Upper lobe of left lung (tissue), 6 donors: ENCODE results near the gene OSBPL9. TPM values are rescaled to one million over a fixed set of nuclear protein-coding genes. Genes with fewer than 3 reads are reported as not detected.

Experiments used
- ATAC-seq, 2 donors: fragments of 200-7000 bp; cut with Tn5 transposase; one replicate each; pipeline ENCODE4 v1.9.1; 2022; ENCODE audit warnings: mild to moderate bottlenecking in 2 of 2, moderate library complexity in 2 of 2; ENCODE audit not compliant: low FRiP score in 2 of 2
- DNase-seq, 2 donors: peaks; one replicate each; pipeline ENCODE4 v3.0.0-alpha.2; 2019 to 2020
- H3K27ac ChIP-seq, 4 donors: fragments of 200-600 bp; sonication (generic); one replicate each; pipeline ENCODE4 v1.5.1; 2016 to 2019
- H3K27me3 ChIP-seq, 4 donors: fragments of 200-600 bp; sonication (generic); one replicate each; pipeline ENCODE4 v1.5.1; 2017 to 2019
- H3K36me3 ChIP-seq, 4 donors: fragments of 200-600 bp; sonication (generic); one replicate each; pipeline ENCODE4 v1.5.1; 2016 to 2019
- H3K4me1 ChIP-seq, 4 donors: fragments of 200-600 bp; sonication (generic); one replicate each; pipeline ENCODE4 v1.5.1; 2018 to 2019
- H3K4me3 ChIP-seq, 4 donors: fragments of 200-600 bp; sonication (generic); one replicate each; pipeline ENCODE4 v1.5.1; 2017 to 2019; ENCODE audit warnings: mild to moderate bottlenecking in 2 of 4, moderate library complexity in 1 of 4
- H3K9me3 ChIP-seq, 4 donors: fragments of 200-600 bp; sonication (generic); one replicate each; pipeline ENCODE4 v1.5.1; 2018 to 2019
- EP300 ChIP-seq, 4 donors: sonication (generic); formaldehyde crosslinking; IDR thresholded peaks; one replicate each; pipeline ENCODE4 v1.5.1; 2017; ENCODE audit warnings: antibody characterized with exemption in 4 of 4, control low read depth in 2 of 4
- POLR2A ChIP-seq, 4 donors: fragments of 450-650 bp; IDR thresholded peaks; one replicate each; pipeline ENCODE4 v1.5.1; 2016 to 2017; ENCODE audit warnings: antibody characterized with exemption in 4 of 4, mild to moderate bottlenecking in 2 of 4
- POLR2AphosphoS5 ChIP-seq, 2 donors: sonication (generic); formaldehyde crosslinking; IDR thresholded peaks; one replicate each; pipeline ENCODE4 v1.5.1; 2017; ENCODE audit warnings: antibody characterized with exemption in 2 of 2
- WGBS, 2 donors: methylation state at CpG; one replicate each; pipeline ENCODE4 v1.1.5; 2017 to 2018; 5-methylcytosine and 5-hydroxymethylcytosine counted together
- total RNA-seq, 6 donors: library from RNA; depleted of rRNA in 4 of 6; stranded (reverse); fragments of >200 nt in 4 of 6; gene quantifications; one replicate each; pipeline versions ENCODE4 v1.1.0 to v1.2.1, GENCODE V29; 2016 to 2021
- TF ChIP-seq, protein P1 (sequence below), 6 experiments: fragments of 450-650 bp in 4 of 6; fragments of 200-600 bp in 2 of 6; sonication (generic) in 2 of 6; IDR thresholded peaks; one replicate each; pipeline ENCODE4 v1.5.1; 2016 to 2019; ENCODE audit warnings: antibody characterized with exemption in 6 of 6
- donor health status: DM: no; HTN: no; CAD: no; lungs with moderate emphysema.
- donor health status: DM: no; HTN: yes; CAD: no; lungs with severe emphysema.

Gene OSBPL9
- total RNA-seq, 6 donors from 2014 or later = 55.7 to 271 (median 94.9) TPM

DNA sequence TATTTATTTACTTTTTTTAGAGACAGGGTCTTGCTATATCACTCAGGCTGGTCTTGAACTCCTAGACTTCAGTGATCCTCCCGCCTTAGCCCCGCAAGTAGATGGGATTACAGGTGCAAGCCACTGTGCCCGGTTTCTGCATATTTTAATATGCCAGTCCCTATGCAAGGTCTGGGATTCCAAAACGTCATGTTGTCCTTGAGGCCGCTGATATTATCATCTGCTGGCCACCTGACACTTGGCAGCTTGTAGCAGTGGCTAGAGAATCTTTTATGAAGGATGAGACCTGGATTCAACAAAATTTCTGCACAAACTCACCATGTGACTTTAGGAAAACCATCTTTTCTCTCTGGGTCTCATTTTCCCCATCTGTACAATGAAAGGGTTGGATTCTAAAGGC lies 32.9 kb upstream of the OSBPL9 start:
- no peak overlapping the region for H3K4me3 ChIP-seq
- no peak for DNase-seq
- ATAC-seq = no peak
- WGBS, 2 donors = 94 to 96% methylated on average over 5 of the region's 5 CpGs
- no peaks in the 10 kb centered on the region for H3K4me1 ChIP-seq
- H3K9me3 ChIP-seq = no peaks in the 10 kb centered on the region
- no peak overlapping the region for H3K27ac ChIP-seq
- H3K27me3 ChIP-seq = no peaks in the 10 kb centered on the region
- TF ChIP-seq POLR2AphosphoS5 (IDR thresholded peaks at IDR 0.05) = no peak
- TF ChIP-seq EP300 (IDR thresholded peaks at IDR 0.05) = no peak
- no peak for TF ChIP-seq POLR2A (IDR thresholded peaks at IDR 0.05)
- TF ChIP-seq, protein P1, sequence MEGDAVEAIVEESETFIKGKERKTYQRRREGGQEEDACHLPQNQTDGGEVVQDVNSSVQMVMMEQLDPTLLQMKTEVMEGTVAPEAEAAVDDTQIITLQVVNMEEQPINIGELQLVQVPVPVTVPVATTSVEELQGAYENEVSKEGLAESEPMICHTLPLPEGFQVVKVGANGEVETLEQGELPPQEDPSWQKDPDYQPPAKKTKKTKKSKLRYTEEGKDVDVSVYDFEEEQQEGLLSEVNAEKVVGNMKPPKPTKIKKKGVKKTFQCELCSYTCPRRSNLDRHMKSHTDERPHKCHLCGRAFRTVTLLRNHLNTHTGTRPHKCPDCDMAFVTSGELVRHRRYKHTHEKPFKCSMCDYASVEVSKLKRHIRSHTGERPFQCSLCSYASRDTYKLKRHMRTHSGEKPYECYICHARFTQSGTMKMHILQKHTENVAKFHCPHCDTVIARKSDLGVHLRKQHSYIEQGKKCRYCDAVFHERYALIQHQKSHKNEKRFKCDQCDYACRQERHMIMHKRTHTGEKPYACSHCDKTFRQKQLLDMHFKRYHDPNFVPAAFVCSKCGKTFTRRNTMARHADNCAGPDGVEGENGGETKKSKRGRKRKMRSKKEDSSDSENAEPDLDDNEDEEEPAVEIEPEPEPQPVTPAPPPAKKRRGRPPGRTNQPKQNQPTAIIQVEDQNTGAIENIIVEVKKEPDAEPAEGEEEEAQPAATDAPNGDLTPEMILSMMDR (IDR thresholded peaks at IDR 0.05) = no peak
- H3K36me3 ChIP-seq = no peaks in the 10 kb centered on the region

DNA sequence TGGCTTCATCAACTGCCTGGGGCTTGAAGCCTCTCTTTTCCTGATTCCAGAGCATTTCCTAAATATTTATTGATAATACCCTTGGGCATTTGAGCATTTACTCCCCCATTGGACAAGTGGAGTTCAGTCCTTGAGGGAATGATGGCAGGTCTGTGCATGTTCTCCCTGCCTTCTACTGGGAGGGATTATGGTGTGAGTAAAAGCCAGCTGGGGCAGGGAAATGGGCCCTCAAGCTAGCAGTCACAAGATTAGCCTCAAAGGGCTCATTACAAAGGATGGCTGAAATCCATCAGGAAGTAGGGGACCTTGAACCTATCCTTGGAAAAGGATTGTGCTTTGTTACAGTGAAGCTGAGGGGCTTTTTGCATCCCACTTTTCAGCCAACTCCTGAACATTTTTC lies 24.2 kb upstream of the OSBPL9 start:
- Histone ChIP-seq H3K27ac (no peak overlapping the region), H3K4me1 (no peaks in the 10 kb centered on the region), H3K9me3 (no peaks in the 10 kb centered on the region), H3K4me3 (no peak overlapping the region), H3K36me3 (no peaks in the 10 kb centered on the region), H3K27me3 (no peaks in the 10 kb centered on the region)
- TF ChIP-seq, protein P1 (IDR thresholded peaks at IDR 0.05) = no peak
- TF ChIP-seq POLR2AphosphoS5 (IDR thresholded peaks at IDR 0.05) (no peak), EP300 (IDR thresholded peaks at IDR 0.05) (no peak), POLR2A (IDR thresholded peaks at IDR 0.05) (no peak)
- ATAC-seq (no peak), DNase-seq (no peak)

DNA sequence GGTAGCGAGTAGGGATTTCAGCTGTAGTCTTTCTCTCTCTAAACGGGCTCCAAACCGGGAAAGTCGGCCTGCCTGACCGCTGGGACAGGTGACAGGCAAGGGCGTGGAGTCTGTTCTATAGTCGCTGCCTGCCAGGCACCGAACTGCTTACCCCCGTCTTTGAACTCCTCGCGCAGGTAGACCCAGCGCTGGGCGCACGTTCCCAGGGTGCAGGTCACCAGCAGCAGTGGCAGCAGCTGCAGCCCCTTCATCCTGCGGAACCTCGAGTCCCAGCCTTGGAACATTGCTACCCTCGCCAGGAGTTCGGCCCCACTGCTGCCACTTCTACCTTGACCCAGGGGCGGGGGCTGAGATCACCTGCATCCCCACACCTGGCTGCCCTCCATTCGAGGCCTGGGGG lies 22.2 kb upstream of the OSBPL9 start:
- DNase-seq (peak in 1 of 2 donors; percentile 67), ATAC-seq (no peak)
- 85 to 92% methylated on average over 16 to 20 of the region's 20 CpGs for WGBS, 2 donors
- H3K27me3 ChIP-seq = no peaks in the 10 kb centered on the region
- TF ChIP-seq, protein P1 (IDR thresholded peaks at IDR 0.05) = no peak
- no peak for TF ChIP-seq POLR2AphosphoS5 (IDR thresholded peaks at IDR 0.05)
- TF ChIP-seq POLR2A (IDR thresholded peaks at IDR 0.05) = no peak
- no peak for TF ChIP-seq EP300 (IDR thresholded peaks at IDR 0.05)
- H3K9me3 ChIP-seq = no peaks in the 10 kb centered on the region
- no peak overlapping the region for H3K27ac ChIP-seq
- no peaks in the 10 kb centered on the region for H3K36me3 ChIP-seq
- no peak overlapping the region for H3K4me3 ChIP-seq
- no peaks in the 10 kb centered on the region for H3K4me1 ChIP-seq

DNA sequence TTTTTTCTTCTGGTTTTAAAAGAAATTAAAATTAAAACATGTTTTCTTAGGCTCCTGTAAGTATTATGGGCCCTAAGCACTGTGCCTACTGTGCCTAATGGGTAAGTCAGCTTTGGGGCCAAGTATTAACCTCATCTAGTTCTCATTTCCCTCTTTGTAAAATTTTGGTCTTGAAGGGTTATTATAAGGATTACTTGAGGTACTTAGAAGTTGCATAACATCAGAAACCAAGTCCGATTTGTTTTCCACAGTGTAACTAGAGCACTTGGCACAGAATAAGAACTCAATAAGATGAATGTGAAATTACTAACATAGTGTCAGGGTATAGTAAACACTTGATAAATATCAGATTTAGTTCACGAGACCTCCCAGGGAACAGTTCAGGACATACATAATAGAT lies 16.4 kb upstream of the OSBPL9 start:
- WGBS, 2 donors = 18 to 38% methylated on average over 2 of the region's 2 CpGs
- Histone ChIP-seq H3K9me3 (no peaks in the 10 kb centered on the region), H3K4me1 (peaks cover 0 to 14% (median 5%) of the 10 kb centered on the region in 4 donors), H3K4me3 (no peak overlapping the region), H3K36me3 (no peaks in the 10 kb centered on the region), H3K27ac (no peak overlapping the region), H3K27me3 (no peaks in the 10 kb centered on the region)
- TF ChIP-seq, protein P1 (IDR thresholded peaks at IDR 0.05) = no peak
- TF ChIP-seq POLR2AphosphoS5 (IDR thresholded peaks at IDR 0.05) (no peak), POLR2A (IDR thresholded peaks at IDR 0.05) (no peak), EP300 (IDR thresholded peaks at IDR 0.05) (no peak)
- ATAC-seq (peak in 1 of 2 donors; percentile 59), DNase-seq (no peak)

DNA sequence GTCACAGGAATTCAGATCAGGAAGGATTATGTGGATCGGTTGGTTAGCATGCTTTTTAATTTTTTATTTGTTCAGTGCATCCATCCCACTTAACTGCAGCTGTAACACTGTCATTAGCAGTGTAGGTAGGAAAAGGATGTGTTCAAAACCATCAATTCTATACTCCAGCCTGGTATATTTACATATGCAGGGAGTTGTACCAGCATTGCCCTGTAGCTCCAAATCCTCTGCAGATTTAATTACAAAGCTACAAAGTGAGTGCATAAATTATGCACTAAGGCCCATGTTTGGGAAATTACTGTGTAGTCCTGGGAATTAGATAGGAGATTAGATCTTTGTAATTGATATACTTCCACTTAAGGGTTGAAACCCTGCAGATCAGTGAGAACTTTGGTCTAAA lies 15.9 kb upstream of the OSBPL9 start:
- no peak for ATAC-seq
- no peaks in the 10 kb centered on the region for H3K36me3 ChIP-seq
- WGBS, 2 donors = 19 to 47% methylated on average over 1 of the region's 1 CpG
- H3K4me3 ChIP-seq = no peak overlapping the region
- no peak overlapping the region for H3K27ac ChIP-seq
- H3K4me1 ChIP-seq = peaks cover 0 to 15% (median 5%) of the 10 kb centered on the region in 4 donors
- H3K27me3 ChIP-seq = no peaks in the 10 kb centered on the region
- no peak for DNase-seq
- no peaks in the 10 kb centered on the region for H3K9me3 ChIP-seq
- no peak for TF ChIP-seq POLR2A (IDR thresholded peaks at IDR 0.05)
